BJ (cell line): ENCODE data around the gene RNF26. TPM values are rescaled to one million over a fixed set of nuclear protein-coding genes. Genes with fewer than 3 reads are reported as not detected.

Experiments
- CTCF ChIA-PET: fragments of 350-600 bp; formaldehyde crosslinking; extraction: SDS; loops from one replicate; lab custom pipeline; 2021; ENCODE audit warnings: antibody characterized with exemption, inconsistent platforms; lab: Yijun Ruan, JAX
- POLR2A ChIA-PET: fragments of 300-600 bp; sonication (Branson Sonifier 250); formaldehyde crosslinking; extraction: SDS; loops from one replicate; lab custom pipeline; 2021; ENCODE audit warnings: antibody characterized with exemption; lab: Charles Lee
- DNase-seq: peaks from one replicate; pipeline ENCODE4 v3.0.0-alpha.2; 2011; ENCODE audit warnings: low read depth
- H3K27me3 ChIP-seq: 2 replicates; pipeline ENCODE4 v1.6.0; 2011; ENCODE audit warnings: low read length; ENCODE audit not compliant: control insufficient read depth, insufficient read depth
- H3K36me3 ChIP-seq: 2 replicates; pipeline ENCODE4 v1.5.1; 2011; ENCODE audit warnings: low read length; ENCODE audit not compliant: control insufficient read depth, insufficient read depth
- H3K4me3 ChIP-seq: 2 replicates; pipeline ENCODE4 v1.5.1; 2011; ENCODE audit warnings: low read depth, mild to moderate bottlenecking, control low read depth, low read length
- CTCF ChIP-seq: IDR thresholded peaks from 2 replicates; pipeline ENCODE4 v1.5.1; 2011; ENCODE audit warnings: low read depth, mild to moderate bottlenecking, control low read depth, inconsistent platforms, low read length, moderate library complexity; ENCODE audit not compliant: insufficient read depth
- polyA minus RNA-seq: library from RNA; depleted of rRNA, polyadenylated mRNA; stranded (reverse); fragments of >200 nt; gene quantifications from 2 replicates; pipeline ENCODE4 v1.2.3, GENCODE V29; 2011; rRNA and poly(A)+ RNA removed
- polyA plus RNA-seq: library from polyadenylated mRNA; depleted of rRNA; stranded (reverse); fragments of >200 nt; gene quantifications from 2 replicates; pipeline ENCODE4 v1.2.3, GENCODE V29; 2011; rRNA removed

The RNF26 gene
- 38.4 and 65.1 TPM in 2 replicates for polyA plus RNA-seq
- polyA minus RNA-seq = 59.0 and 73.0 TPM in 2 replicates

GRCh38 chr11:119334174-119334930 lies at the start of gene RNF26:
RNF26 (plus strand) TSS chr11:119334527; CDS start chr11:119335123, 596 bp downstream.
- ChIA-PET POLR2A (no interaction called here), CTCF (interaction anchor here (1.3 to 3.7 kb wide), 3 partner anchors 12 to 141 kb away, joined by 4 to 37 read pairs (median 4); no protein-coding TSS in a partner anchor)

GRCh38 chr11:119285431-119285830 lies 48.9 kb upstream of the RNF26 start:
- TF ChIP-seq CTCF = no peak
- ChIA-PET CTCF (interaction anchor here (0.7 to 3.0 kb wide), 9 partner anchors 11 to 142 kb away, joined by 3 to 19 read pairs (median 4); partner anchors contain the start of gene CBL), POLR2A (no interaction called here)
- DNase-seq = no peak
- Histone ChIP-seq H3K36me3 (peaks cover 6% of the 10 kb centered on the region), H3K27me3 (no peaks in the 10 kb centered on the region), H3K4me3 (no peak overlapping the region)

More at GRCh38 chr11:119334174-119334930, at the start of gene RNF26:
- TF ChIP-seq CTCF = no peak
- Histone ChIP-seq H3K4me3 (peak within 1 kb of the TSS; percentile 78), H3K27me3 (no peaks in the 10 kb centered on the region), H3K36me3 (no peaks in the 10 kb centered on the region; the same call in 1 of the 2 replicates)
- peak; percentile 86 for DNase-seq

- DNase-seq = no peak
- peaks cover 8% of the 10 kb centered on the region for H3K36me3 ChIP-seq
- POLR2A ChIA-PET = no interaction called here
- TF ChIP-seq CTCF = no peak
- H3K4me3 ChIP-seq = no peak overlapping the region
- no peaks in the 10 kb centered on the region for H3K27me3 ChIP-seq
- CTCF ChIA-PET = interaction anchor here (1.0 to 2.4 kb wide), 2 partner anchors 10 to 82 kb away, joined by 3 to 6 read pairs; partner anchors contain the start of gene CBL
Measured at GRCh38 chr11:119288219-119288618, 46.1 kb upstream of the RNF26 start.

GRCh38 chr11:119290894-119291497 lies 43.3 kb upstream of the RNF26 start:
- no peak overlapping the region for H3K4me3 ChIP-seq
- ChIA-PET CTCF (interaction anchor here (1.0 to 1.6 kb wide), 4 partner anchors 9 to 206 kb away, joined by 3 to 6 read pairs (median 4); partner anchors contain the start of genes CBL and HMBS), POLR2A (interaction anchor here (0.6 kb wide), 1 partner anchor 119 kb away, joined by 3 read pairs; no protein-coding TSS in a partner anchor)
- no peak for TF ChIP-seq CTCF
- DNase-seq = no peak
- H3K27me3 ChIP-seq = no peaks in the 10 kb centered on the region
- peaks cover 8% of the 10 kb centered on the region for H3K36me3 ChIP-seq

GRCh38 chr11:119293461-119293860 lies 40.9 kb upstream of the RNF26 start:
- no peaks in the 10 kb centered on the region for H3K27me3 ChIP-seq
- no peak overlapping the region for H3K4me3 ChIP-seq
- TF ChIP-seq CTCF = no peak
- peaks cover 9% of the 10 kb centered on the region for H3K36me3 ChIP-seq
- no peak for DNase-seq
- CTCF ChIA-PET = interaction anchor here (0.7 to 1.6 kb wide), 3 partner anchors 9 to 158 kb away, joined by 3 to 4 read pairs (median 3); no protein-coding TSS in a partner anchor
- POLR2A ChIA-PET = no interaction called here
